GM12878 (cell line): Measurements from ENCODE around the gene GALNT17. TPM values are rescaled to one million over a fixed set of nuclear protein-coding genes. Genes with fewer than 3 reads are reported as not detected.

Experiments used
- ATAC-seq: fragments of 200-7000 bp; cut with Tn5 transposase; 3 replicates; pipeline ENCODE4 v1.9.1; 2020; ENCODE audit warnings: mild to moderate bottlenecking, moderate library complexity
- BruUV-seq: library from RNA; stranded (reverse); fragments of 400-500 nt; replicated peaks from 2 replicates; lab custom pipeline; 2021; lab: Mats Ljungman, UMichigan
- CTCF ChIA-PET: fragments of 300-600 bp; sonication (Branson Sonifier 250); formaldehyde crosslinking; extraction: SDS; loops from one replicate; lab custom pipeline; 2021; ENCODE audit warnings: inconsistent platforms; lab: Yijun Ruan, JAX
- POLR2A ChIA-PET: fragments of 350-600 bp; formaldehyde crosslinking; extraction: SDS; loops from one replicate; lab custom pipeline; 2021; ENCODE audit warnings: inconsistent platforms; lab: Charles Lee
- RAD21 ChIA-PET: fragments of 300-600 bp; sonication (Branson Sonifier 250); formaldehyde crosslinking; loops from one replicate; lab custom pipeline; 2023; ENCODE audit warnings: antibody characterized with exemption; ENCODE audit not compliant: unreplicated experiment; lab: Charles Lee
- SMC1A ChIA-PET: fragments of 300-600 bp; sonication (Branson Sonifier 250); formaldehyde crosslinking; loops from one replicate; lab custom pipeline; 2023; ENCODE audit not compliant: unreplicated experiment, uncharacterized antibody; lab: Charles Lee
- DNase-seq: peaks from one replicate; pipeline ENCODE4 v3.0.0-alpha.2; 2011; ENCODE audit warnings: low read depth, low spot score
- FAIRE-seq: peaks from 3 replicates; lab custom pipeline; 2011; peaks lifted over from hg19 to GRCh38; lab: Jason Lieb, UNC
- H2AFZ ChIP-seq: 2 replicates; pipeline ENCODE4 v1.6.0; 2011; ENCODE audit warnings: low read depth, low read length, control low read depth; ENCODE audit not compliant: control insufficient read depth
- H3K27ac ChIP-seq: 2 replicates; pipeline ENCODE4 v1.5.1; 2011; ENCODE audit warnings: control low read depth; ENCODE audit not compliant: control insufficient read depth, insufficient read depth
- H3K27me3 ChIP-seq, 2 experiments: replicated peaks in 1 of 2; 2 replicates each; pipeline versions ENCODE4 v1.6.0 to v1.6.1; 2011; ENCODE audit warnings: low read length in 1 of 2; ENCODE audit not compliant: control insufficient read depth in 2 of 2, insufficient read depth in 2 of 2
- H3K36me3 ChIP-seq, 2 experiments: 2 replicates each; pipeline ENCODE4 v1.5.1; 2011; ENCODE audit warnings: low read length in 1 of 2; ENCODE audit not compliant: control insufficient read depth in 2 of 2, insufficient read depth in 2 of 2
- H3K4me1 ChIP-seq: 2 replicates; pipeline ENCODE4 v1.6.1; 2011; ENCODE audit warnings: mild to moderate bottlenecking, low read length, moderate library complexity, mixed read lengths; ENCODE audit not compliant: control insufficient read depth, insufficient read depth
- H3K4me2 ChIP-seq: 2 replicates; pipeline ENCODE4 v1.6.0; 2011; ENCODE audit warnings: control low read depth; ENCODE audit not compliant: control insufficient read depth, insufficient read depth
- H3K4me3 ChIP-seq: fragments of 200-600 bp; sonication (generic); 2 replicates; pipeline ENCODE4 v1.5.1; 2016
- H3K79me2 ChIP-seq: 2 replicates; pipeline ENCODE4 v1.6.0; 2011; ENCODE audit warnings: low read length; ENCODE audit not compliant: control insufficient read depth, insufficient read depth
- H3K9ac ChIP-seq: 2 replicates; pipeline ENCODE4 v1.8.0; 2011; ENCODE audit warnings: low read length, control low read depth, mixed read lengths; ENCODE audit not compliant: control insufficient read depth, insufficient read depth
- H3K9me3 ChIP-seq: replicated peaks from 3 replicates; pipeline ENCODE4 v1.5.1; 2011; ENCODE audit warnings: mild to moderate bottlenecking, low read length; ENCODE audit not compliant: control insufficient read depth, insufficient read depth
- H4K20me1 ChIP-seq: 2 replicates; pipeline ENCODE4 v1.6.0; 2011; ENCODE audit not compliant: control insufficient read depth, insufficient read depth
- HDAC6 ChIP-seq: fragments of 200-600 bp; sonication (generic); IDR thresholded peaks from one replicate; pipeline ENCODE4 v1.8.0; 2017; ENCODE audit warnings: antibody characterized with exemption; ENCODE audit not compliant: unreplicated experiment
- IRF3 ChIP-seq: fragments of 450-650 bp; IDR thresholded peaks from 2 replicates; pipeline ENCODE4 v1.6.1; 2014; ENCODE audit warnings: mild to moderate bottlenecking
- NFIC ChIP-seq: IDR thresholded peaks from 2 replicates; pipeline ENCODE4 v1.6.1; 2012; ENCODE audit warnings: low read depth, mild to moderate bottlenecking, inconsistent platforms, low read length, moderate library complexity
- NR2F1 ChIP-seq: fragments of 450-650 bp; conservative IDR thresholded peaks from 2 replicates; pipeline ENCODE4 v1.6.1; 2017; ENCODE audit warnings: mild to moderate bottlenecking
- RELB ChIP-seq: fragments of 450-650 bp; IDR thresholded peaks from 2 replicates; pipeline ENCODE4 v1.6.1; 2017; ENCODE audit warnings: low read depth, mild to moderate bottlenecking, moderate library complexity
- SMARCA5 ChIP-seq: fragments of 450-650 bp; IDR thresholded peaks from 2 replicates; pipeline ENCODE4 v1.6.1; 2017; ENCODE audit warnings: mild to moderate bottlenecking
- SMC3 ChIP-seq: IDR thresholded peaks from 2 replicates; pipeline ENCODE4 v1.6.1; 2011; ENCODE audit warnings: low read length, improper control_type of control experiment, borderline replicate concordance
- STAT1 ChIP-seq: fragments of 450-650 bp; conservative IDR thresholded peaks from 2 replicates; pipeline ENCODE4 v1.6.1; 2014; ENCODE audit warnings: antibody characterized with exemption, mild to moderate bottlenecking
- SUZ12 ChIP-seq: fragments of 200-600 bp; sonication (generic); IDR thresholded peaks from one replicate; pipeline ENCODE4 v1.6.1; 2018; ENCODE audit warnings: antibody characterized with exemption, mild to moderate bottlenecking; ENCODE audit not compliant: unreplicated experiment
- TBL1XR1 ChIP-seq: IDR thresholded peaks from 2 replicates; pipeline ENCODE4 v1.6.1; 2012; ENCODE audit warnings: low read depth, low read length, improper control_type of control experiment
- ZBTB33 ChIP-seq: fragments of 450-650 bp; IDR thresholded peaks from 2 replicates; pipeline ENCODE4 v1.6.1; 2017; ENCODE audit warnings: mild to moderate bottlenecking
- ZNF207 ChIP-seq: fragments of 450-650 bp; IDR thresholded peaks from 2 replicates; pipeline ENCODE4 v1.6.1; 2014; ENCODE audit warnings: antibody characterized with exemption, mild to moderate bottlenecking, borderline replicate concordance
- ZNF687 ChIP-seq: fragments of 450-650 bp; IDR thresholded peaks from 2 replicates; pipeline ENCODE4 v1.6.1; 2017; ENCODE audit warnings: mild to moderate bottlenecking, moderate library complexity
- WGBS: methylation state at CpG from one replicate; pipeline ENCODE4 v1.1.6; 2016; ENCODE audit warnings: low lambda C conversion rate; ENCODE audit not compliant: insufficient replicate concordance, insufficient coverage; ENCODE audit errors: missing lambda C conversion rate; 5-methylcytosine and 5-hydroxymethylcytosine counted together
- in situ Hi-C: fragments of 300-500 bp; cut with MboI; formaldehyde crosslinking; loops from 9 replicates; pipeline ENCODE4 v1.14.3; 2018; ENCODE audit warnings: mixed read lengths
- intact Hi-C: fragments of 100-400 bp; cut with micrococcal nuclease; formaldehyde crosslinking; loops from one replicate; pipeline ENCODE4 v1.14.2; 2022; ENCODE audit not compliant: unreplicated experiment
- polyA plus RNA-seq, 11 experiments: library from polyadenylated mRNA; depleted of rRNA in 4 of 11; unstranded in 6 of 11; stranded (reverse) in 5 of 11; fragments of >200 nt; fragmentation: Nextera tagmentation in 4 of 11; fragmentation: Illumina TruSeq in 1 of 11; extraction: Ambion mirVana in 4 of 11; extraction: Trizol in 1 of 11; gene quantifications; 1 replicate in 1 of 11; 2 replicates in 10 of 11; pipeline versions ENCODE4 v1.2.1 to v1.2.3, GENCODE V29; 2011 to 2016; ENCODE audit warnings: inconsistent platforms in 2 of 11, missing spikeins in 2 of 11, low read depth in 1 of 11
- total RNA-seq, 4 experiments: library from RNA; depleted of rRNA in 3 of 4; stranded (reverse); fragments of >200 nt in 3 of 4; fragmentation: Illumina TruSeq in 1 of 4; extraction: Trizol in 1 of 4; gene quantifications; 2 replicates each; pipeline versions ENCODE4 v1.2.1 to v1.2.3, GENCODE V29; 2013 to 2021

The GALNT17 gene
- total and polyA plus RNA-seq, 10 of the 15 experiments (the other 5 are each of a cell fraction or from before 2014, with no cell fraction given), result 0.12 to 0.15 TPM; not detected in 8

- H2AFZ ChIP-seq, result no peak overlapping the region
- no peak overlapping the region for H3K9ac ChIP-seq
- intact Hi-C loops, result no loop called here
- RAD21 ChIA-PET, result no interaction called here
- H3K4me3 ChIP-seq, result no peak overlapping the region
- no peak overlapping the region for H3K4me2 ChIP-seq
- no peak overlapping the region for H3K27ac ChIP-seq
- no peaks in the 10 kb centered on the region for H3K36me3 ChIP-seq
- 0% methylated on average over 2 of the region's 2 CpGs for WGBS
- BruUV-seq, result no TSS peak
- no peaks in the 10 kb centered on the region for H3K27me3 ChIP-seq
- DNase-seq, result no peak
- SMC1A ChIA-PET, result no interaction called here
- CTCF ChIA-PET, result no interaction called here
- FAIRE-seq, result no peak
- H3K9me3 ChIP-seq, result no peaks in the 10 kb centered on the region; the same call in 2 of the 3 replicates
- H4K20me1 ChIP-seq, result no peaks in the 10 kb centered on the region
- POLR2A ChIA-PET, result no interaction called here
- ATAC-seq, result no peak
- in situ Hi-C loops, result no loop called here
- H3K4me1 ChIP-seq, result no peaks in the 10 kb centered on the region
- H3K79me2 ChIP-seq, result no peaks in the 10 kb centered on the region
- TF ChIP-seq RELB (no peak), SUZ12 (no peak), TBL1XR1 (no peak), STAT1 (no peak), NFIC (no peak), ZBTB33 (no peak), HDAC6 (no peak), ZNF207 (no peak), IRF3 (no peak), NR2F1 (no peak), SMARCA5 (no peak), SMC3 (no peak), ZNF687 (no peak)
Observed at GRCh38 chr7:71574153-71574860, 442.4 kb downstream of the GALNT17 start.
